Measurements from ENCODE around the gene FSTL1.

FSTL1 gene

DNA sequence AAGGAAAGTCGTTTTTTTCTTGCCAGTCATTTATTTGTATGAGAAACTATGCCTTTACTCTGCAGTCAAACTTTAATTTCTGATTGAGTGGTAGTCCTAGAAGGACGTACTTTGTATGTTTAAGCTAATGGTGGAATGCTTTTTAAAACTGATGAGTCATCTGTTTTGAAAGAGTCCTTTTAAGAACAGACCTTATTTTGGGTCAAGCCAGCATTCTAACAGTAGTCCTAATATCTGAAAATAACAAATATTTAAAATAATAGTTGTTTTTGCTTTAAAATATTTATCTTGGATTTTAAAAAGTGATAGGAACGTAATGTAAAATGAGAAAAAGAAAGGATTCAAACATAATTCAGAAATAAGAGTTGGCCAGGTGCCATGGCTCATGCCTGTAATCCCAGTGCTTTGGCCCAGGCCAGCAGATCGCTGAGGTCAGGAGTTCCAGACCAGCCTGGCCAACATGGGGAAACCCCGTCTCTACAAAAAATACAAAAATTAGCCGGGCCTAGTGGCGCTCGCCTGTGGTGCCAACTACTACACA, 100.3 kb downstream of the FSTL1 start:
- no peak for DNase-seq

- DNase-seq, result no peak
These were observed 101.0 kb downstream of the FSTL1 start for GRCh38 chr3:120349855-120350125.

- DNase-seq, result peak; percentile 92 to 95
These were observed 101.6 kb downstream of the FSTL1 start, which contains the start of gene LRRC58 for GRCh38 chr3:120348991-120349854. Gene LRRC58 (minus strand): TSS chr3:120349354. CDS start chr3:120349243, 111 bp downstream.

DNA sequence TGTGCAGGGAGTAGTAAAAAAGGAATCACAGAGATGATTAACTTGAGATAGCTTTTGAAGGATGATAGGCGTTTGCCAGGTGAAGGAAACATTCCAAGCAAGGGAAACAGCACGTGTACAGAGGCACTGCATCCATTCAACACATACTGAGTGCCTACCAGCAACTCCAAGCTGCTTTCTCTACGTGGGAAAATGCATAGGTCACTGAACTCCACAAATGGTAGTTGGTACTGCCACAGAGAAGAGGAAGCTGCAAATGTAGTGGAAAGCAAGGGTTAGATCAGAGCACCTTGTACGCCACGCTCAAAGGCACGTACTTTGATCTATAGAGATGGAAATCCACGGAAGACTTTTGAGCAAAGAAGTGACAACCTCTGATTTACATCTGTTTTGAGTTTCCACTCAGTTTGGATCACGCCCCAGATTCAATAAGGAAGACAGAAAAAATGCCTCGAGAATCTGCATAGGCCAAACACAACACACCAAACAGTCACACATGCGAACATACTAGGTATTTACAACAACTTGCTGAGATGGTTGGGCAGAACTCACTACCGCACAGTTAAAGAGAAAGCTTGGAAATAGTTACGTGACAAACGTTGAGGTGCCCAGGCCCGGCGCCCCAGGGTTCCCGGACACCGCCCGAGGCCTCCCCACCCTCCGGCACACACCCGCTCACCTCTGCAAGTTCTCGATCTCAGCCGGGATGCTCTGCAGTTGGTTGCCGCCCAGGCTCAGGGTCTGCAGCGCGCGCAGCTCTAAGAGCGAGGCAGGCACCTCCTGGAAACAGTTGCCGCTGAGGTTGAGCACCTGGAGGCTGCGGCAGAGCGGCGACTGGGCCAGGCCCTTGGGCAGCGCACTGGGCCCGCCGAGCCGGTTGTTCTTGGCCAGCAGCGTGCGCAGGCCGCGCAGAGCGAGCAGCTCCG, 102.5 kb downstream of the FSTL1 start:
- peak; percentile 30 to 34 for DNase-seq

- no peak for DNase-seq
These were observed 106.4 kb downstream of the FSTL1 start for GRCh38 chr3:120344349-120344748.
